Fibroblast of lung (primary cell): Measurements from ENCODE around the gene ARHGDIA. TPM values are rescaled to one million over a fixed set of nuclear protein-coding genes. Genes with fewer than 3 reads are reported as not detected.

Source experiments
- DNase-seq, 2 donors: peaks; one replicate each; pipeline versions ENCODE4 v3.0.0 to v3.0.0-alpha.2; 2010; ENCODE audit warnings: low read depth in 2 of 2
- H2AFZ ChIP-seq: 2 replicates; pipeline ENCODE4 v1.5.1; 2012; ENCODE audit warnings: low read length, control low read depth, inconsistent platforms
- H3K27ac ChIP-seq: 2 replicates; pipeline ENCODE4 v1.5.1; 2011; ENCODE audit warnings: low read length, control low read depth; ENCODE audit not compliant: insufficient read depth
- H3K27me3 ChIP-seq: 2 replicates; pipeline ENCODE4 v1.5.1; 2011; ENCODE audit warnings: mild to moderate bottlenecking, low read length; ENCODE audit not compliant: control insufficient read depth, insufficient read depth
- H3K36me3 ChIP-seq: 2 replicates; pipeline ENCODE4 v1.5.1; 2011; ENCODE audit warnings: low read length; ENCODE audit not compliant: control insufficient read depth, insufficient read depth
- H3K4me1 ChIP-seq: 2 replicates; pipeline ENCODE4 v1.5.1; 2011; ENCODE audit warnings: low read length; ENCODE audit not compliant: control insufficient read depth, insufficient read depth; ENCODE audit errors: extremely low read depth
- H3K4me2 ChIP-seq: 2 replicates; pipeline ENCODE4 v1.5.1; 2011; ENCODE audit warnings: low read length, control low read depth; ENCODE audit not compliant: insufficient read depth; ENCODE audit errors: extremely low read depth
- H3K4me3 ChIP-seq, 4 experiments: fragments of 200-600 bp in 1 of 4; sonication (generic) in 1 of 4; replicated peaks in 1 of 4; 2 replicates each; pipeline ENCODE4 v1.5.1; 2011 to 2016; ENCODE audit warnings: low read length in 4 of 4, low read depth in 3 of 4, mild to moderate bottlenecking in 3 of 4, control low read depth in 2 of 4, inconsistent platforms in 1 of 4, mixed read lengths in 1 of 4; ENCODE audit not compliant: insufficient read depth in 1 of 4; ENCODE audit errors: control extremely low read depth in 1 of 4
- H3K79me2 ChIP-seq: 2 replicates; pipeline ENCODE4 v1.5.1; 2012; ENCODE audit warnings: mild to moderate bottlenecking, low read length, inconsistent platforms; ENCODE audit not compliant: control insufficient read depth, insufficient read depth
- H3K9ac ChIP-seq: 2 replicates; pipeline ENCODE4 v1.5.1; 2011; ENCODE audit warnings: mild to moderate bottlenecking, low read length, control low read depth; ENCODE audit not compliant: insufficient read depth
- H3K9me3 ChIP-seq: 2 replicates; pipeline ENCODE4 v1.5.1; 2012; ENCODE audit warnings: low read depth, low read length; ENCODE audit not compliant: control insufficient read depth, insufficient read depth
- H4K20me1 ChIP-seq: 2 replicates; pipeline ENCODE4 v1.5.1; 2011; ENCODE audit warnings: low read length; ENCODE audit not compliant: control insufficient read depth, insufficient read depth; ENCODE audit errors: extremely low read depth
- CTCF ChIP-seq, 2 donors: IDR thresholded peaks in 1 of 2; conservative IDR thresholded peaks in 1 of 2; 1 replicate in 1 of 2; 2 replicates in 1 of 2; pipeline ENCODE4 v1.5.1; 2011 to 2012; ENCODE audit warnings: low read length in 2 of 2, control low read depth in 1 of 2, inconsistent platforms in 1 of 2, low read depth in 1 of 2, mild to moderate bottlenecking in 1 of 2
- EZH2 ChIP-seq: IDR thresholded peaks from 2 replicates; pipeline ENCODE4 v1.5.1; 2012; ENCODE audit warnings: low read length, control low read depth, mild to moderate bottlenecking; ENCODE audit errors: missing control alignments
- polyA plus RNA-seq, 2 donors: library from polyadenylated mRNA; depleted of rRNA in 1 of 2; stranded (reverse) in 1 of 2; unstranded in 1 of 2; fragments of >200 nt; gene quantifications; 2 replicates each; pipeline ENCODE4 v1.2.1, GENCODE V29; 2011 to 2012; ENCODE audit warnings: missing spikeins in 1 of 2
- total RNA-seq: library from RNA; depleted of rRNA; stranded (reverse); fragments of >200 nt; gene quantifications from 2 replicates; pipeline ENCODE4 v1.2.1, GENCODE V29; 2014

The ARHGDIA gene
- total and polyA plus RNA-seq, 2 donors (not counting 1 experiment from before 2014, with no cell fraction given): 95.0 to 164 TPM

- peaks cover 8% of the 10 kb centered on the region for H3K79me2 ChIP-seq
- no peaks in the 10 kb centered on the region for H4K20me1 ChIP-seq
- H2AFZ ChIP-seq: no peak overlapping the region
- H3K4me1 ChIP-seq: peaks cover 4% of the 10 kb centered on the region
- H3K27me3 ChIP-seq: no peaks in the 10 kb centered on the region
- peaks cover 4% of the 10 kb centered on the region for H3K36me3 ChIP-seq
- no peak overlapping the region for H3K9ac ChIP-seq
- H3K27ac ChIP-seq: no peak overlapping the region
- TF ChIP-seq CTCF (conservative IDR thresholded peaks at IDR 0.05 in 1 of 2, IDR thresholded peaks at IDR 0.05 in 1 of 2; ENCODE audit: low read depth in 1 of 2, low read length in 2 of 2) (no peak), EZH2 (no peak)
- no peak for DNase-seq
- H3K9me3 ChIP-seq: no peaks in the 10 kb centered on the region
- H3K4me2 ChIP-seq: no peak overlapping the region
- no peak overlapping the region for H3K4me3 ChIP-seq
Measured at GRCh38 chr17:81825841-81826466, 45.2 kb downstream of the ARHGDIA start.

GRCh38 chr17:81824595-81824994 lies 46.5 kb downstream of the ARHGDIA start:
- H4K20me1 ChIP-seq: no peaks in the 10 kb centered on the region
- no peak for TF ChIP-seq EZH2
- no peak for DNase-seq

GRCh38 chr17:81823820-81824550 lies 47.2 kb downstream of the ARHGDIA start:
- no peak for DNase-seq
- H3K9me3 ChIP-seq: no peaks in the 10 kb centered on the region
- H3K27ac ChIP-seq: no peak overlapping the region
- no peak overlapping the region for H3K9ac ChIP-seq
- peaks cover 4% of the 10 kb centered on the region for H3K4me1 ChIP-seq
- peaks cover 3% of the 10 kb centered on the region for H3K79me2 ChIP-seq
- H3K27me3 ChIP-seq: no peaks in the 10 kb centered on the region
- H4K20me1 ChIP-seq: no peaks in the 10 kb centered on the region
- H3K36me3 ChIP-seq: peaks cover 4% of the 10 kb centered on the region
- no peak overlapping the region for H2AFZ ChIP-seq
- no peak for TF ChIP-seq EZH2
- no peak overlapping the region for H3K4me3 ChIP-seq
- no peak overlapping the region for H3K4me2 ChIP-seq

More at GRCh38 chr17:81824595-81824994, 46.5 kb downstream of the ARHGDIA start:
- no peaks in the 10 kb centered on the region for H3K9me3 ChIP-seq
- no peaks in the 10 kb centered on the region for H3K27me3 ChIP-seq
- H3K4me2 ChIP-seq: no peak overlapping the region
- peaks cover 4% of the 10 kb centered on the region for H3K36me3 ChIP-seq
- no peak overlapping the region for H3K9ac ChIP-seq
- no peak overlapping the region for H3K27ac ChIP-seq
- peaks cover 3% of the 10 kb centered on the region for H3K79me2 ChIP-seq
- H2AFZ ChIP-seq: no peak overlapping the region
- no peak overlapping the region for H3K4me3 ChIP-seq
- H3K4me1 ChIP-seq: peaks cover 4% of the 10 kb centered on the region
